Measurements from ENCODE around the gene DIP2A. TPM values are rescaled to one million over a fixed set of nuclear protein-coding genes. Genes with fewer than 3 reads are reported as not detected.

The DIP2A gene
- total and polyA plus RNA-seq, 2 of the 8 experiments (the other 6 are each of a cell fraction or from before 2014, with no cell fraction given): 16.0 to 27.1 TPM

GRCh38 chr21:46480466-46480865, 21.8 kb downstream of the DIP2A start (continued):
- TF ChIP-seq E2F6 (IDR thresholded peaks at IDR 0.05): no peak
- TF ChIP-seq EGR1 (IDR thresholded peaks at IDR 0.05; ENCODE audit: borderline replicate concordance, low read depth, low read length): no peak
